Coronary artery (tissue), 2 donors: ENCODE results near the gene NOD2.
A peak's percentile ranks its signal among the peaks of the same experiment; 100 is the strongest.

Experiments
- DNase-seq: peaks from one replicate; pipeline ENCODE4 v3.0.0-alpha.2; 2017; ENCODE audit warnings: low spot score
- H3K27ac ChIP-seq, 2 donors: fragments of 200-600 bp; sonication (generic); one replicate each; pipeline ENCODE4 v1.5.1; 2016 to 2019
- H3K4me3 ChIP-seq: fragments of 200-600 bp; sonication (generic); 2 replicates; pipeline ENCODE4 v1.5.1; 2016; ENCODE audit warnings: mild to moderate bottlenecking, moderate library complexity
- TF ChIP-seq, protein P1 (sequence below): fragments of 200-600 bp; sonication (generic); IDR thresholded peaks from one replicate; pipeline ENCODE4 v1.5.1; 2019; ENCODE audit warnings: antibody characterized with exemption

NOD2 gene

DNA sequence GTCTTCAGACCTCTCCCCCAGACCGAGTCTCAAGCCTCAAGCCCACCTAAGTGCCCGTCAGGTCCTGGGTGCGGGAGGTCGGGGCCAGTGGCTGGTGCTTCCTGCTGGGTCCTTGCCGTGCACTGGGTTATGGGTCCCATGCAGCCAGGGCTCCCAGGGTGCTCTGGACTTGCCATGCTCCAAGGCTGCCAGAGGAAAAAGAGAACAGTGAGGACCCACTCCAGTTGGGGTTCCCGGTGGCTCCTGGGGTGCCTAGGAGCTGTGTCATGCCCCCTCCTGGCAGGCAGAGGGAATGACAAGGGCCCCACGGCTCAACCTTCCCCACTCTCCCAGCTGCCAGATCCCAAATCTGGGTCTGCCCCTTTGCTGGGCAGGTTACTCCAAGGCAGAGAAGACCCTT, 16.1 kb upstream of the NOD2 start:
- TF ChIP-seq, protein P1, sequence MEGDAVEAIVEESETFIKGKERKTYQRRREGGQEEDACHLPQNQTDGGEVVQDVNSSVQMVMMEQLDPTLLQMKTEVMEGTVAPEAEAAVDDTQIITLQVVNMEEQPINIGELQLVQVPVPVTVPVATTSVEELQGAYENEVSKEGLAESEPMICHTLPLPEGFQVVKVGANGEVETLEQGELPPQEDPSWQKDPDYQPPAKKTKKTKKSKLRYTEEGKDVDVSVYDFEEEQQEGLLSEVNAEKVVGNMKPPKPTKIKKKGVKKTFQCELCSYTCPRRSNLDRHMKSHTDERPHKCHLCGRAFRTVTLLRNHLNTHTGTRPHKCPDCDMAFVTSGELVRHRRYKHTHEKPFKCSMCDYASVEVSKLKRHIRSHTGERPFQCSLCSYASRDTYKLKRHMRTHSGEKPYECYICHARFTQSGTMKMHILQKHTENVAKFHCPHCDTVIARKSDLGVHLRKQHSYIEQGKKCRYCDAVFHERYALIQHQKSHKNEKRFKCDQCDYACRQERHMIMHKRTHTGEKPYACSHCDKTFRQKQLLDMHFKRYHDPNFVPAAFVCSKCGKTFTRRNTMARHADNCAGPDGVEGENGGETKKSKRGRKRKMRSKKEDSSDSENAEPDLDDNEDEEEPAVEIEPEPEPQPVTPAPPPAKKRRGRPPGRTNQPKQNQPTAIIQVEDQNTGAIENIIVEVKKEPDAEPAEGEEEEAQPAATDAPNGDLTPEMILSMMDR, result no peak
- H3K4me3 ChIP-seq, result no peak overlapping the region
- no peak overlapping the region for H3K27ac ChIP-seq
- DNase-seq, result no peak

DNA sequence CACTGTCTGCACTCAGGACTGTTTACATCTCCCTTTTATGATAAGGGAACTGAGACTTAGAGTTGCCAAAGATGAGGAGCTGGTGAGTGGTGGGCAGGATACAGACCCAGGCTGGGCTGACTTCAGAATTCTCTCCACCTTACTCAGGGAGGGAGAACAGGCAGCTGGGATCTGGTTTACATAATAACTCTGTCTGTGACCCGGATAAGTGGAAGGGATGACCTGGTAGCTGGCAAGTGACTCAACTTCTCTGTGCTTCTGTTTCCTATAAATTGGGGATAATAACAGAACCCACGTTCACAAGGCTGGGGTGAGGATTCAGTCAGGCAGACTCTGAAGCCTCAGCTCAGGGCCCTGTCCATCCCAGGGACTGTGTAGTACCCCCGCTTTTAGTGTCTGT, 14.9 kb upstream of the NOD2 start:
- no peak overlapping the region for H3K27ac ChIP-seq
- TF ChIP-seq, protein P1, result no peak
- H3K4me3 ChIP-seq, result no peak overlapping the region
- no peak for DNase-seq

DNA sequence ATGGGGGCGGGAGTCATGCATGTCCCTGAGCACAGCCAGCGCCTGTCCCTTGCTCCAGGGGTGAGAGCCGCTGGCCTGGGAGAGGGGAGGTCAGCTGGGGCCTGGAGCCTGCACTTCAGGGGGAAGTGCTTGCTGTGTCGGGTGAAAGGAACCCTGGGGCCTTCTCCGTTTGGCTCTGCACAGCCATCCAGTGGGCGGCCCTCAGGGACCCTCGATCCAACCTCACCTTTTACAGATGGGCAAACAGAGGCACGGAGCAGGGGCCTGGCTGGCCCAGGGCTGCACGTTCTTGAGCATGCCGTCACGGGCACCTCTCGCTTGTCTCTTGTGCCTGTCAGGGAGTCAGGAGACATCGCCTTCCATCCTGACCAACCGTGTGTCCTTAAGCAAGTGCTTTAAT, 14.1 kb upstream of the NOD2 start:
- TF ChIP-seq, protein P1, result no peak
- DNase-seq, result no peak
- Histone ChIP-seq H3K27ac (no peak overlapping the region), H3K4me3 (no peak overlapping the region)

DNA sequence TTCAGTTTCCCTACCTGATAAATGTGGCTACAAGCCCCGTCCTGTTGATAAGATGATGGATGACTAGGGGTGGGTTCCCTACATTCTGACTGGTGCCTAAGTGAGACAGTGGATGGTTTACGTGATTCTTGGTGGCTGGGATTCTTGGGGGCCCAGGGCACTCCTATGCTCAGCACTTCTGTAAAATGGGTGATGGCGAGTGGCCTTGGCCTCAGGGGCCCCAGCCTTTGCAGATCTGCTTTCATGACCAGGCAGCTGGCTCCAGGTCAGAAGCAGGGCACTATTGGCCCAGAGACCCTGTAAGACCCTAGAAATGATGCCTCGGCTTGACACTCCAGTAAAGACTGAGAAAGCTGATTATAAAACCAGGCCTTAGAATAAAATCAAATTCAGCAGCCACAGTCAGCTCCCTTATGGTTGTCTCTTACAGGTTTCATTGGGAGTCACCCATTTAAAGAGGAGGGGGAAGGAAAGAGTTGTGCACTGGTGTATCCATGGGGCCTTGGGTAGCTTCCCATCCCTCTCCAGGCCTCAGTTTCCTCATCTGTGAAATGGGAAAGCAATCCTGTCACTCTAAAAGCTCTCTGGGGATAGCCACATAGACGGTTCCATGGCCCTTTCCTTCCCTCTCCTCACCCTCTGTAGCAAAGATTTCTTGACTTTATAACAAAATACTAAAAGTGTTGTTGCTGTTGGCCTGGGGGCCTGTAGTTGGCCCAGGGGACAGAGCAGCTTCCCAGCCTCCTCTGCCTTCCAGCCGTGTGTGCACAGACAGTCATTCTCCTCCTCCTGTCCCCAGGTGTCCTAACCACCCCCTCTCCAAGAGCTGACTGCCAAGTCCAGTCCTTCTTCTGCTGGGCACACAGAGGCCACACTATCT, 13.5 kb upstream of the NOD2 start:
- H3K27ac ChIP-seq, result no peak overlapping the region

DNA sequence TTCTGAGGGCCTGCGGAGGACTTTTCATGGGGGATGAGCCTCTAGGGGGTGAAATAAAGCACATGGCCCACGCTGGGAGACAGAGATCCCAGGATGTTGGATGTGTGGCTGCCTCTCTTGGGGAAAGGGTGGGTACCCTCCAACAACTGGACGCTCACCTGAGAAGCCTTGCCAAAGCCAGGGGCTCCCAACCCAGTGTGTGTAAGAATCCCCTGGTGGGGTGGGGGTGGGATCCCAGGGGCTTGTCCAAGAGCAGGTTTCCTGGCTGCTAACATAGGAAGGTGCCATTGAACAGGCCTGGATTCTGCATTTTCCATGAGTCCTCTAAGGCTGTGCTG, 12.9 kb upstream of the NOD2 start:
- TF ChIP-seq, protein P1, result no peak
- H3K4me3 ChIP-seq, result peak overlapping the region; percentile 57
- H3K27ac ChIP-seq, result peak overlapping the region in 1 of 2 donors; percentile 55
- no peak for DNase-seq

More for the DNA sequence above, 13.5 kb upstream of the NOD2 start:
- TF ChIP-seq, protein P1, result no peak
- peak overlapping the region; percentile 57 for H3K4me3 ChIP-seq
- no peak for DNase-seq

DNA sequence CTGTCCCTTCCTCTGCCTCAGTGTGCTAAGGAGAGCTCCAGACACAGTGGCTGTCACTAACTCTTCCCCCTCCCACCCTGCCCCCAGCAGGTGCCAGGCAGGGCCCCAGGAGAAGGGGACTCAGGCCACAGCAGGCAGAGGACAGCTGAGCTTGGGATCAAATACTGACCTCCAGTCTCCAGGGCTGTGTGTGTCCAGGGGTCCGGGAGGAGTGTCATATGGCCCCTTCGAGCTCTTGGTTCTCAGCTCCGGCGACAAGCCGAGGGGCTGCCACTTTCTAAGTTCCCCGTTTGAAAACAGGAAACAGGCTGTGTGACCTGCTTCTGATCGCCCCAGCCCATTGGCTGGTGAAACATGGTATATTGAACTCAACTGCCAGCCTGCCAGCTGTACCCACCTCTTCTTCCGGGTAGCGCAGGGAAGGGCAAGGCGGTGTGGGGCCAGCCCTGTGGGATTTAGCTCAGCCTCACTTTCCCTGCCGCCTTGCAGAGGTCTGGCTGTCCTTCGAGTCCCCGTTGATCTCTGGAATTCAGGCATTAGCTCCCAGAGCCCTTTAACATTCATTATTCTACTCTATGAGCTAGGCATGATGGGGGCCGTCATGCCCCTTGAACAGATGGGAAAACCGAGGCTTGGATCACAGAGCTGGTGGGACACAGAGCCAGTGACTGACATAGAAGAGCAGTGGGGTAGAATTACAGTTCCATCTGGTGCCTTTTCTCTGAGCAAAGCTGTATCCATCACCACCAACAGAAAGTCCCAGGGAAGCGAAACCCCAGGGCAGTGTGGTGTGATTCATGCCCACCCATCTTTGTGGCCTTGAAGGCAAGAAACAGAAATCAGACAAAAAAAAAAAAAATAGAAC, 12.2 kb upstream of the NOD2 start, which contains the start of gene SNX20:
Gene SNX20, minus strand, starts transcription at position 292 of the 865 bp plus-strand sequence. CDS start 3,786 bp downstream, outside the sequence.
- H3K27ac ChIP-seq, result peak within 1 kb of the TSS in 1 of 2 donors; percentile 55
- peak within 1 kb of the TSS; percentile 57 for H3K4me3 ChIP-seq
- no peak for DNase-seq
- TF ChIP-seq, protein P1, result no peak
